PC-9 (cell line): ENCODE results near the gene CFAP54. TPM values are rescaled to one million over a fixed set of nuclear protein-coding genes. Genes with fewer than 3 reads are reported as not detected.

Source experiments
- BruUV-seq: library from RNA; stranded (reverse); fragments of 400-500 nt; replicated peaks from 2 replicates; lab custom pipeline; 2021; lab: Mats Ljungman, UMichigan
- CTCF ChIA-PET: fragments of 300-600 bp; sonication (Branson Sonifier 250); formaldehyde crosslinking; loops from one replicate; lab custom pipeline; 2022; ENCODE audit warnings: antibody characterized with exemption; lab: Charles Lee
- POLR2A ChIA-PET: fragments of 300-600 bp; sonication (Branson Sonifier 250); formaldehyde crosslinking; loops from one replicate; lab custom pipeline; 2022; ENCODE audit warnings: antibody characterized with exemption; ENCODE audit not compliant: unreplicated experiment; lab: Charles Lee
- DNase-seq, 2 experiments: peaks; one replicate each; pipeline versions ENCODE4 v3.0.0 to v3.0.0-alpha.2; 2015 to 2022; ENCODE audit warnings: mixed read lengths in 1 of 2
- H2AFZ ChIP-seq: fragments of 200-600 bp; sonication (generic); 2 replicates; pipeline ENCODE4 v1.8.1; 2017; ENCODE audit warnings: antibody characterized with exemption
- H3F3A ChIP-seq: fragments of 200-600 bp; sonication (generic); 2 replicates; pipeline ENCODE4 v1.8.1; 2017; ENCODE audit warnings: antibody characterized with exemption, mild to moderate bottlenecking, low read depth; ENCODE audit not compliant: insufficient read depth
- H3K27ac ChIP-seq: fragments of 200-600 bp; sonication (generic); 2 replicates; pipeline ENCODE4 v1.6.1; 2016; ENCODE audit warnings: mixed run types
- H3K27me3 ChIP-seq: fragments of 200-600 bp; sonication (generic); 2 replicates; pipeline ENCODE4 v1.6.1; 2016; ENCODE audit warnings: low read depth, mixed run types; ENCODE audit not compliant: insufficient read depth
- H3K36me3 ChIP-seq: fragments of 200-600 bp; sonication (generic); 2 replicates; pipeline ENCODE4 v1.6.1; 2016; ENCODE audit warnings: low read depth, mixed run types
- H3K4me1 ChIP-seq: fragments of 200-600 bp; sonication (generic); replicated peaks from 2 replicates; pipeline ENCODE4 v1.6.1; 2016; ENCODE audit warnings: mixed run types; ENCODE audit not compliant: insufficient read depth
- H3K4me2 ChIP-seq: fragments of 200-600 bp; sonication (generic); 2 replicates; pipeline ENCODE4 v1.6.1; 2017; ENCODE audit warnings: mixed run types
- H3K4me3 ChIP-seq: fragments of 200-600 bp; sonication (generic); 2 replicates; pipeline ENCODE4 v1.6.1; 2016; ENCODE audit warnings: mixed run types
- H3K79me2 ChIP-seq: fragments of 200-600 bp; sonication (generic); 2 replicates; pipeline ENCODE4 v1.6.1; 2017; ENCODE audit warnings: low read depth, mixed run types
- H3K9me2 ChIP-seq: fragments of 200-600 bp; sonication (generic); 2 replicates; pipeline ENCODE4 v1.8.1; 2017; ENCODE audit warnings: mild to moderate bottlenecking; ENCODE audit not compliant: insufficient read depth
- H3K9me3 ChIP-seq: fragments of 200-600 bp; sonication (generic); 2 replicates; pipeline ENCODE4 v1.8.1; 2016; ENCODE audit warnings: low read depth; ENCODE audit not compliant: insufficient read depth
- H4K20me1 ChIP-seq: fragments of 200-600 bp; sonication (generic); 2 replicates; pipeline ENCODE4 v1.8.1; 2017; ENCODE audit not compliant: insufficient read depth
- EZH2 ChIP-seq: fragments of 200-600 bp; sonication (generic); IDR thresholded peaks from 2 replicates; pipeline ENCODE4 v1.8.0; 2017; ENCODE audit warnings: antibody characterized with exemption, low read depth
- intact Hi-C: fragments of 100-400 bp; cut with micrococcal nuclease; formaldehyde crosslinking; loops from one replicate; pipeline ENCODE4 v1.10.0; 2022; ENCODE audit not compliant: unreplicated experiment
- total RNA-seq: library from RNA; stranded (reverse); gene quantifications from 2 replicates; pipeline ENCODE4 v1.2.3, GENCODE V29; 2021
- TF ChIP-seq, protein P1 (sequence below): fragments of 200-600 bp; sonication (generic); conservative IDR thresholded peaks from 2 replicates; pipeline ENCODE4 v1.6.1; 2017; ENCODE audit warnings: mixed run types, antibody characterized with exemption, mild to moderate bottlenecking, moderate library complexity

The CFAP54 gene
- total RNA-seq, 1 experiment from 2014 or later = 16.4 TPM

DNA sequence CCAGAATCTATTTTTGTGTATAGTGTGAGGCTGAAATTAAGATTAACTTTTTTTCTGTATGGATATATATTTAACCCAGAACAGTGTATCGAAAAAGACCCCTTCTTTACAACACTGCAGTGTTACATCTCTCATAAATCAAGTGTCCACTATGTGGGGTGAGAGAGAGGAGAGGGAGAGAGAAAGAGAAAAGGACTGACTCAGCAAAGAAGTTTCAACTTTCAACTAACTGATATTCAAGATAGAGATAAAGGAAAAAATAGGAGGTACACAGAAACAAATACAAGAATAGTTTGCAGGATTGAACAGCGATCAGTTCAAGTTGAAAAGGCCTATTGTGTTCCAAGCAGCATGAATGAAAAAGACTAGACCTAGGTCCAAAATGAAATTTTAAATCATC, 291.0 kb downstream of the CFAP54 start:
- ChIA-PET POLR2A (no interaction called here), CTCF (no interaction called here)
- no peak overlapping the region for H3K4me3 ChIP-seq
- no peak overlapping the region for H3K27ac ChIP-seq
- no peak overlapping the region for H3K4me2 ChIP-seq
- no peak for TF ChIP-seq EZH2
- TF ChIP-seq, protein P1, sequence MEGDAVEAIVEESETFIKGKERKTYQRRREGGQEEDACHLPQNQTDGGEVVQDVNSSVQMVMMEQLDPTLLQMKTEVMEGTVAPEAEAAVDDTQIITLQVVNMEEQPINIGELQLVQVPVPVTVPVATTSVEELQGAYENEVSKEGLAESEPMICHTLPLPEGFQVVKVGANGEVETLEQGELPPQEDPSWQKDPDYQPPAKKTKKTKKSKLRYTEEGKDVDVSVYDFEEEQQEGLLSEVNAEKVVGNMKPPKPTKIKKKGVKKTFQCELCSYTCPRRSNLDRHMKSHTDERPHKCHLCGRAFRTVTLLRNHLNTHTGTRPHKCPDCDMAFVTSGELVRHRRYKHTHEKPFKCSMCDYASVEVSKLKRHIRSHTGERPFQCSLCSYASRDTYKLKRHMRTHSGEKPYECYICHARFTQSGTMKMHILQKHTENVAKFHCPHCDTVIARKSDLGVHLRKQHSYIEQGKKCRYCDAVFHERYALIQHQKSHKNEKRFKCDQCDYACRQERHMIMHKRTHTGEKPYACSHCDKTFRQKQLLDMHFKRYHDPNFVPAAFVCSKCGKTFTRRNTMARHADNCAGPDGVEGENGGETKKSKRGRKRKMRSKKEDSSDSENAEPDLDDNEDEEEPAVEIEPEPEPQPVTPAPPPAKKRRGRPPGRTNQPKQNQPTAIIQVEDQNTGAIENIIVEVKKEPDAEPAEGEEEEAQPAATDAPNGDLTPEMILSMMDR = no peak
- no peaks in the 10 kb centered on the region for H3K4me1 ChIP-seq
- intact Hi-C loops = no loop called here
- no peak for DNase-seq
- no peaks in the 10 kb centered on the region for H3K9me3 ChIP-seq
- H3F3A ChIP-seq = no peaks in the 10 kb centered on the region
- no peak overlapping the region for H2AFZ ChIP-seq
- H3K79me2 ChIP-seq = no peaks in the 10 kb centered on the region
- H3K9me2 ChIP-seq = no peaks in the 10 kb centered on the region; the same call in 1 of the 2 replicates
- no TSS peak for BruUV-seq
- no peaks in the 10 kb centered on the region for H3K27me3 ChIP-seq
- H3K36me3 ChIP-seq = no peaks in the 10 kb centered on the region
- H4K20me1 ChIP-seq = no peaks in the 10 kb centered on the region

DNA sequence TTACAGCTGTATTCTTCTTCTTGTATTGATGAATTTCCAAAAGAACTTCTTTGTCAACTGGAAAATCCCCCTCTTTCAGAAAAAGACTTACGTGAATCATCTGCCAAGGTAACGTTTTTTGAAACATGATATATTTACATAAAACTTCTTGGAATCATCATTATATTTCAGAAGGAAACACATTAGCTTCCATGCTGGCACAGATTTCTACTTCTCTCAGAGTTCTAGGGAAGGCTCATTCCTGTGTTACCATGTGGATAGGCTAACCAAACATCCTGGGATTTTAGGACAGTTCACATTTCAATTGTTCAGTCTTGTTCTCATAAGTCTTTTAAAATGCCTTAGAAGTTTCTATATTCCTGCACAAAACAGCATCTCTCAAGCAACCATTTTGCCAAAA, 297.4 kb downstream of the CFAP54 start:
- no peaks in the 10 kb centered on the region for H3K36me3 ChIP-seq
- H3F3A ChIP-seq = no peaks in the 10 kb centered on the region
- ChIA-PET CTCF (no interaction called here), POLR2A (no interaction called here)
- no peak overlapping the region for H2AFZ ChIP-seq
- no peaks in the 10 kb centered on the region for H4K20me1 ChIP-seq
- no peaks in the 10 kb centered on the region; the same call in 1 of the 2 replicates for H3K9me2 ChIP-seq
- intact Hi-C loops = no loop called here
- H3K27me3 ChIP-seq = no peaks in the 10 kb centered on the region
- no peaks in the 10 kb centered on the region for H3K4me1 ChIP-seq
- no peaks in the 10 kb centered on the region for H3K79me2 ChIP-seq
- H3K9me3 ChIP-seq = no peaks in the 10 kb centered on the region
- H3K4me2 ChIP-seq = no peak overlapping the region
- BruUV-seq = no TSS peak
- H3K27ac ChIP-seq = no peak overlapping the region
- no peak overlapping the region for H3K4me3 ChIP-seq
- TF ChIP-seq, protein P1 = no peak
- DNase-seq = no peak

- H3K4me2 ChIP-seq = no peak overlapping the region
- H3K36me3 ChIP-seq = no peaks in the 10 kb centered on the region
- no peaks in the 10 kb centered on the region for H3K9me2 ChIP-seq
- intact Hi-C loops = no loop called here
- H3F3A ChIP-seq = no peaks in the 10 kb centered on the region
- H3K9me3 ChIP-seq = no peaks in the 10 kb centered on the region
- no peaks in the 10 kb centered on the region for H4K20me1 ChIP-seq
- ChIA-PET CTCF (no interaction called here), POLR2A (no interaction called here)
- H3K79me2 ChIP-seq = no peaks in the 10 kb centered on the region
- no peak overlapping the region for H3K27ac ChIP-seq
- H3K27me3 ChIP-seq = 0 out of 2 replicates have a peak, but pooled peaks cover 6% of the 10 kb centered on the region
- no peak overlapping the region for H3K4me3 ChIP-seq
- no peak for DNase-seq
- TF ChIP-seq EZH2 = no peak
- TF ChIP-seq, protein P1 = no peak
- H3K4me1 ChIP-seq = no peaks in the 10 kb centered on the region
- BruUV-seq = no TSS peak
- no peak overlapping the region for H2AFZ ChIP-seq
These were observed 314.6 kb downstream of the CFAP54 start for GRCh38 chr12:96803969-96804368.
